ENCODE results near the gene C16orf89.

GRCh38 chr16:5028950-5029475 lies 36.7 kb downstream of the C16orf89 start:
- TF ChIP-seq CTCF (IDR thresholded peaks at IDR 0.05; ENCODE audit: insufficient read depth, low read length), result no peak
- TF ChIP-seq REST (IDR thresholded peaks at IDR 0.05; ENCODE audit: insufficient replicate concordance, low read depth), result no peak
- TF ChIP-seq POLR2AphosphoS5 (IDR thresholded peaks at IDR 0.05; ENCODE audit: low read depth), result no peak
- no peak for TF ChIP-seq SPI1 (IDR thresholded peaks at IDR 0.05; ENCODE audit: borderline replicate concordance, low read depth)
